K562 (cell line): ENCODE data around the gene CATSPER1. TPM values are rescaled to one million over a fixed set of nuclear protein-coding genes. Genes with fewer than 3 reads are reported as not detected.
A peak's percentile ranks its signal among the peaks of the same experiment; 100 is the strongest.

Source experiments
- ATF7 ChIP-seq: fragments of 450-650 bp; IDR thresholded peaks from 2 replicates; pipeline ENCODE4 v1.7.1; 2014; ENCODE audit warnings: mild to moderate bottlenecking, moderate library complexity
- BRF2 ChIP-seq: IDR thresholded peaks from 3 replicates; pipeline ENCODE4 v1.6.1; 2011; ENCODE audit warnings: borderline replicate concordance, mild to moderate bottlenecking; ENCODE audit not compliant: insufficient read length, insufficient read depth
- DEAF1 ChIP-seq: fragments of 450-650 bp; formaldehyde crosslinking; IDR thresholded peaks from 2 replicates; pipeline ENCODE4 v1.4.0; 2020; ENCODE audit warnings: mild to moderate bottlenecking, moderate library complexity
- EP400 ChIP-seq: fragments of 450-650 bp; IDR thresholded peaks from 2 replicates; pipeline ENCODE4 v1.6.1; 2017; ENCODE audit warnings: antibody characterized with exemption, mild to moderate bottlenecking, moderate library complexity
- KHSRP ChIP-seq: fragments of 450-650 bp; IDR thresholded peaks from 2 replicates; pipeline ENCODE4 v1.6.1; 2017
- NONO ChIP-seq, 2 experiments: fragments of 200-400 bp in 1 of 2; fragments of 450-650 bp in 1 of 2; formaldehyde crosslinking in 1 of 2; IDR thresholded peaks; 2 replicates each; pipeline ENCODE4 v1.6.1; 2017; ENCODE audit warnings: low read depth in 2 of 2, mild to moderate bottlenecking in 2 of 2, moderate library complexity in 2 of 2, low read length in 1 of 2
- NRF1 ChIP-seq, 2 experiments: fragments of 450-650 bp; IDR thresholded peaks in 1 of 2; conservative IDR thresholded peaks in 1 of 2; 2 replicates each; pipeline ENCODE4 v1.6.1; 2014; ENCODE audit warnings: mild to moderate bottlenecking in 2 of 2
- PHF21A ChIP-seq: fragments of 450-650 bp; IDR thresholded peaks from 2 replicates; pipeline ENCODE4 v1.6.1; 2017; ENCODE audit warnings: low read depth, borderline replicate concordance
- SMAD1 ChIP-seq: fragments of 150-350 bp; IDR thresholded peaks from 2 replicates; pipeline ENCODE4 v1.6.1; 2014; ENCODE audit warnings: low read length, low read depth; ENCODE audit not compliant: partially characterized antibody
- SMARCC2 ChIP-seq: fragments of 450-650 bp; IDR thresholded peaks from 2 replicates; pipeline ENCODE4 v1.6.1; 2017; ENCODE audit warnings: antibody characterized with exemption, moderate library complexity, mild to moderate bottlenecking, low read depth
- SOX6 ChIP-seq: fragments of 450-650 bp; IDR thresholded peaks from 2 replicates; pipeline ENCODE4 v1.6.1; 2014; ENCODE audit warnings: mild to moderate bottlenecking
- TRIM28 ChIP-seq: fragments of 450-650 bp; IDR thresholded peaks from 2 replicates; pipeline ENCODE4 v1.6.1; 2017
- ZBTB8A ChIP-seq: fragments of 450-650 bp; IDR thresholded peaks from 2 replicates; pipeline ENCODE4 v1.6.1; 2018; ENCODE audit warnings: mild to moderate bottlenecking, moderate library complexity; ENCODE audit not compliant: partially characterized antibody
- ZNF431 ChIP-seq: sonication (generic); formaldehyde crosslinking; IDR thresholded peaks from 2 replicates; pipeline ENCODE4 v1.8.0; 2022; ENCODE audit warnings: mild to moderate bottlenecking, missing genetic modification reagents
- ZNF584 ChIP-seq: fragments of 200-800 bp; sonication (Bioruptor generic); IDR thresholded peaks from 2 replicates; pipeline ENCODE4 v1.6.1; 2016; ENCODE audit warnings: low read depth, mild to moderate bottlenecking, missing genetic modification characterization, missing compliant biosample characterization
- ZNF77 ChIP-seq: fragments of 250-450 bp; sonication (Bioruptor Pico); IDR thresholded peaks from 2 replicates; pipeline ENCODE4 v1.5.0; 2020
- ZZZ3 ChIP-seq: fragments of 450-650 bp; IDR thresholded peaks from 2 replicates; pipeline ENCODE4 v1.6.1; 2016; ENCODE audit warnings: antibody characterized with exemption, mild to moderate bottlenecking, moderate library complexity
- polyA plus RNA-seq, 8 experiments: library from polyadenylated mRNA; depleted of rRNA in 4 of 8; stranded (reverse) in 5 of 8; unstranded in 3 of 8; fragments of >200 nt; fragmentation: Nextera tagmentation in 2 of 8; fragmentation: Illumina TruSeq in 1 of 8; extraction: Ambion mirVana in 2 of 8; extraction: Trizol in 1 of 8; gene quantifications; 2 replicates each; pipeline versions ENCODE4 v1.2.1 to v1.2.3, GENCODE V29; 2011 to 2014; ENCODE audit warnings: inconsistent platforms in 1 of 8, missing spikeins in 1 of 8
- total RNA-seq, 7 experiments: library from RNA; depleted of rRNA in 6 of 7; stranded (reverse); fragments of >200 nt in 6 of 7; fragmentation: Illumina TruSeq in 2 of 7; extraction: Trizol in 2 of 7; gene quantifications; 2 replicates each; pipeline versions ENCODE4 v1.2.1 to v1.2.3, GENCODE V29; 2011 to 2021; ENCODE audit warnings: low replicate concordance in 1 of 7
- TF ChIP-seq, protein P1 (sequence below): sonication (generic); formaldehyde crosslinking; IDR thresholded peaks from 2 replicates; pipeline ENCODE4 v1.8.1; 2022; ENCODE audit warnings: missing genetic modification reagents
- TF ChIP-seq, protein P2 (sequence below): sonication (generic); formaldehyde crosslinking; IDR thresholded peaks from 2 replicates; pipeline ENCODE4 v1.9.0; 2022; ENCODE audit warnings: mild to moderate bottlenecking, missing genetic modification reagents
- TF ChIP-seq, protein P3 (sequence below): fragments of 250-450 bp; sonication (Bioruptor Pico); IDR thresholded peaks from 2 replicates; pipeline ENCODE4 v1.5.0; 2021; ENCODE audit warnings: mild to moderate bottlenecking, moderate library complexity

The CATSPER1 gene
- total and polyA plus RNA-seq, 9 of the 15 experiments (the other 6 are each of a cell fraction or from before 2014, with no cell fraction given): 0.21 to 3.3 (median 0.76) TPM

DNA sequence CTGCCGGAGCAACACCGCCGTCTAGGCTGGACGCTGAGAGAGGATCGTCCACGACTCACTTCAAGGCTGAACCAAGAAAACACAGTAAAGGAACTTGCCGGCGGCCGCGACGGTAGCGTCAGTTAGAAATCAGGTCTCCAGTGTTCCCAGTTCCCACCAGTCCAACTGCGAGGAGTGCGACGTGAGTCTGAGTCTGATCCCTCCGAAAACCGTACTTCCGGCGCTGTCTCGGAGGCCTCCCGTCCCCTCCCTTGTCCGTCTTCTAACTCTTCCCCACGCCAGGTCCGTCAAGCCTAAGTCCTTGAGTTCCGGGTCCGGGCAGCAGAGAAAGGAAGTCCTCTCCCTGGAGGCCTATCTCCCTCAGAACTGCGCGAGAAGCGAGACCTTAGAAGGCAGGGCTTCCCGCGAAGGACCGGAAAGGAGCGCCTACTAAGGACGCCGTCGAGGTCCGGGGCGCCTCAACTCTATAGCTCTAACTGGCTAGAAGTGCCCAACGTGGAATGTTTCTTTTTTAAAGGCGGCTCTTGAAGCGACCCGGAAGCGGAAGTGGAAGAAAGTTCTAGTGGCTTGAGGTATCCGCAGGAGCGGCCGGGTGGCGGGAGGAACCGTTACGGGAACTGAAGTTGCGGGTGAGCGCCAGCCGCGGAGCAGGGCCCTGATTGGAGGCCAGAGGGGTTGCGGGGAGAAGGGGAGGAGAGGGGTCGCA lies 24.2 kb downstream of the CATSPER1 start, which contains the start of the genes BANF1 and EIF1AD (continued):
- TF ChIP-seq ZNF431: peak; percentile 79; the same call in 1 of the 2 replicates
- TF ChIP-seq, protein P1, sequence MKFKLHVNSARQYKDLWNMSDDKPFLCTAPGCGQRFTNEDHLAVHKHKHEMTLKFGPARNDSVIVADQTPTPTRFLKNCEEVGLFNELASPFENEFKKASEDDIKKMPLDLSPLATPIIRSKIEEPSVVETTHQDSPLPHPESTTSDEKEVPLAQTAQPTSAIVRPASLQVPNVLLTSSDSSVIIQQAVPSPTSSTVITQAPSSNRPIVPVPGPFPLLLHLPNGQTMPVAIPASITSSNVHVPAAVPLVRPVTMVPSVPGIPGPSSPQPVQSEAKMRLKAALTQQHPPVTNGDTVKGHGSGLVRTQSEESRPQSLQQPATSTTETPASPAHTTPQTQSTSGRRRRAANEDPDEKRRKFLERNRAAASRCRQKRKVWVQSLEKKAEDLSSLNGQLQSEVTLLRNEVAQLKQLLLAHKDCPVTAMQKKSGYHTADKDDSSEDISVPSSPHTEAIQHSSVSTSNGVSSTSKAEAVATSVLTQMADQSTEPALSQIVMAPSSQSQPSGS: no peak
- TF ChIP-seq DEAF1 (CRISPR knock-in tag): 0 out of 2 replicates have a peak, but pooled peaks have one; percentile 4
- TF ChIP-seq, protein P2, sequence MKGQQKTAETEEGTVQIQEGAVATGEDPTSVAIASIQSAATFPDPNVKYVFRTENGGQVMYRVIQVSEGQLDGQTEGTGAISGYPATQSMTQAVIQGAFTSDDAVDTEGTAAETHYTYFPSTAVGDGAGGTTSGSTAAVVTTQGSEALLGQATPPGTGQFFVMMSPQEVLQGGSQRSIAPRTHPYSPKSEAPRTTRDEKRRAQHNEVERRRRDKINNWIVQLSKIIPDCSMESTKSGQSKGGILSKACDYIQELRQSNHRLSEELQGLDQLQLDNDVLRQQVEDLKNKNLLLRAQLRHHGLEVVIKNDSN: peak; percentile 21; the same call in 1 of the 2 replicates
- no peak for TF ChIP-seq BRF2
- TF ChIP-seq TRIM28: peak; percentile 79; the same call in 1 of the 2 replicates
- TF ChIP-seq, protein P3, sequence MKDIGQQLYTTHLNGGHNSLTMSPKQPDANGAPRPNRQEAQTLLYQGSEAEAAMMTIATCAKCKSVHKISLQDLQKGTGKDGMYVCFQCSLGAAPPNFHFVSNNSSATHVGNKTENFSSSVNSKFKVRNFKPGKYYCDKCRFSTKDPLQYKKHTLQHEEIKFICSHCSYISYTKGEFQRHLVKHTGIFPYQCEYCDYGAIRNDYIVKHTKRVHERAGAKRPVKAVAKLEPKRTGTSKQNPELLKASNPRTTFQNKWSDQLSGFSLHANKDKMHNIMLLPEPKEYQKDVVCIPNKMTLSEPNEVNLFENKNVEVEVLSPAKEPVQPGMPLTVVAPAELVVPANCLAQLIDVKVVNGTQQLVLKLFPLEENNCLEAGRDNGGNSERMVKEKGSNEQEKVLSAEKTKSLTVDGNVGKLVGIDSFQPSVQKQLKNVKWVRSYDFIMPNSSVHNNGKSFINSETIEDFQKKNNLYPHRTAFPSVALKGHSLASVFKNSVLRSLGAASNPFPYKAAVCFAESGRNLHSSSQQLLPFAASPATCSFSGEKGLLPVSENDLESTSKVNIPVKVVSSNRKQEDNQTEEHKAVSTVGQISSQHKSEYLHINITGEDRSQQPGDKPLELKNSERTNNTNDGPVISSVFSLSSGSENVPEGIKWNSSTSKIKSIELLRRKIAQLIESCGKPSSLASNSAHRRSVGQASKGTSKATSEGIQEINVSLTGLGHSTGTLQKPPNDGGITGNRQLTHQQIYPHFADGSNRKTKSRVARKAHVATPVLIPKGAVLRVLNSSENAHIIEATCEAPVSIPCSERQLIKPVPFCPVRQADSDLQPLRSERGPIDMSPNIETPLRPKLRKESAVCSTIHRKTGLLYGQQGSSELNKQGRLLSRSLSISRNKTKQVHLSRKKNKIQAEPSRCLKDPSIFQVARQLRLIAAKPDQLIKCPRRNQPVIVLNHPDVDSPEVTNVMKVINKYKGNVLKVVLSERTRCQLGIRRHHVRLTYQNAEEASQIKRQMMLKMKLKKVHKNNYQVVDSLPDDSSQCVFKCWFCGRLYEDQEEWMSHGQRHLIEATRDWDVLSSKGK: no peak
- peak; percentile 71 for TF ChIP-seq SOX6
- no peak for TF ChIP-seq ZBTB8A
- TF ChIP-seq EP400: peak; percentile 99
- no peak; the same call in 1 of the 2 replicates for TF ChIP-seq PHF21A
- TF ChIP-seq ZNF584 (CRISPR knock-in tag): 0 out of 2 replicates have a peak, but pooled peaks have one; percentile 27
- no peak for TF ChIP-seq ZNF77
- TF ChIP-seq SMARCC2: 0 out of 2 replicates have a peak, but pooled peaks have one; percentile 13
- peak; percentile 86 for TF ChIP-seq ZZZ3
- peak; percentile 84 for TF ChIP-seq ATF7
- no peak for TF ChIP-seq KHSRP
- no peak for TF ChIP-seq SMAD1
- TF ChIP-seq NRF1 (conservative IDR thresholded peaks at IDR 0.05 in 1 of 2, IDR thresholded peaks at IDR 0.05 in 1 of 2): peak in 1 of 2 experiments; percentile 10; a peak in 1 of 4 replicates
- 0 out of 4 replicates have a peak, but pooled peaks of 1 of the 2 experiments have one; percentile 11 for TF ChIP-seq NONO (IDR thresholded peaks at IDR 0.05; ENCODE audit: low read depth in 2 of 2, low read length in 1 of 2)
